Superior temporal gyrus (tissue), 1 donor: Measurements from ENCODE around the gene CDK17.
"Not testable (repeated sequence)": the region's sequence is repeated elsewhere in the genome, so short reads cannot be mapped to it uniquely, and the experiment has no call there.

Experiments
- DNase-seq: peaks from one replicate; pipeline ENCODE4 v3.0.0-alpha.2; 2016; ENCODE audit errors: extremely low spot score

Gene CDK17

DNA sequence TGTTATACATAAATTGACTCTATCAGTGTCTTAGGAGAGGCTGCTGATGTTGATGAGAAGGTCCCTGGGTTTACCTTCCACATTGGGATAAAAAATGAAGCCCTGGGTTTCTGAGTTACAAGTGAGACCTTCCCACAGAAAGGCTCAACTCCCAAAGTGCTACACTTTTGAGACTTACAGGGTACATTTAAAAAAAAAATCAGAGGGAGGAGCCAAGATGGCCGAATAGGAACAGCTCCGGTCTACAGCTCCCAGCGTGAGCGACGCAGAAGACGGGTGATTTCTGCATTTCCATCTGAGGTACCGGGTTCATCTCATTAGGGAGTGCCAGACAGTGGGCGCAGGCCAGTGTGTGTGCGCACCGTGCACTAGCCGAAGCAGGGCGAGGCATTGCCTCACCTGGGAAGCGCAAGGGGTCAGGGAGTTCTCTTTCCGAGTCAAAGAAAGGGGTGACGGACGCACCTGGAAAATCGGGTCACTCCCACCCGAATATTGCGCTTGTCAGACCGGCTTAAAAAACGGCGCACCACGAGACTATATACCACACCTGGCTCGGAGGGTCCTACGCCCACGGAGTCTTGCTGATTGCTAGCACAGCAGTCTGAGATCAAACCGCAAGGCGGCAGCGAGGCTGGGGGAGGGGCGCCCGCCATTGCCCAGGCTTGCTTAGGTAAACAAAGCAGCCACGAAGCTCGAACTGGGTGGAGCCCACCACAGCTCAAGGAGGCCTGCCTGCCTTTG is 84.3 kb downstream of the CDK17 start:
- DNase-seq, result not testable (repeated sequence)

GRCh38 chr12:96314723-96315122 is 85.5 kb downstream of the CDK17 start:
- DNase-seq, result no peak

DNA sequence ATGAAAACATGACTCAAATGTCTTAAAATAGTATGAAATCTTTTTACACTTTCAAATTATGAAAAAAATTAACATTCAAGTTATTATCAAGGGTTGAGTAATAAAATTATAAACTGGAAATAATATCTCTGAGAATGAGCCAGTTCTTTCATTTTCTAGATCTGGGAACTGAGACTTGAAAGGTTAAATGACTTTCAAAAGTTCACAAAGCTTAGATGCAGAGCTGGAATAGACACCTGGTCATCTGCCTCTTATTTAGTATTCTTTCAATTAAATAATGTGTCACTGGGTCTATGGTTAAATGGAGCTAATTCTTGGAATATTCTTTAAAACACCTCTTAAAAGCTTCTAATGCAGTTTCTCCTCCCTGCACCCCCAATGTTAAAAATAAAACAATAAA is 86.6 kb downstream of the CDK17 start:
- no peak for DNase-seq

DNA sequence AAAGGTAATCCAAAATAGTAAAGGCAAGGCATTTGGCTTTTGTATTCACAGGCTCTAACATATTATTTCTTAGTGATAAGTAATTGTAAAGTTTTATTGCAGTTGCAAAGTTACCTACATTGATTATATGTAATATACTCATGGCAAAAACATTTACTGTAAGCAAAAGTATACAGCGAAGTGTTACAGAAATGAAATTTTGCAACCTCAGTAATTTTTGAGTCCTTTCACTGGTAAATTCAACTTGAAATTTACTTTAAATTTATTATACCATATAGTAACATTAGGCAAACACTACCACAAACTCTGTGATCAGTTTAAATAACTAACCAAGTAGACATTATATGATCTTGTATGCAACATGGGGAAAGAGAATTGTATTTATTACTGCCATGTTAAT is 89.0 kb downstream of the CDK17 start:
- DNase-seq, result no peak

DNA sequence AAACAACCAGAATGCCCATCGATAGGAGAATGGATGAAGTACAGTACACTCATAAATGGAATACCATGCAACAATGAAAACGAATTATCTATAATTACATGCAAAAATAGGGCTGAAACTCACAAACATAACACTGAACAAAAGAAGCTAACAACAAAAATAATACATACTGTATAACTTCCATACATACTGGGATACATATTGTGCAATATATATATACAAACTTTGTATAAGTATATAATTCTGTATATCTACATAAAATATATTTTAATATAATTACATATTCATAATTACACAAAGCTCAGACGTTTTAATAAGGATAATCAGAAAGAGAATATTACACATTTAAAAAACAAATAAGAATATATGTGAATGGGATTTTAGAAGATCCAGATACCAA is 90.2 kb downstream of the CDK17 start:
- no peak for DNase-seq

DNA sequence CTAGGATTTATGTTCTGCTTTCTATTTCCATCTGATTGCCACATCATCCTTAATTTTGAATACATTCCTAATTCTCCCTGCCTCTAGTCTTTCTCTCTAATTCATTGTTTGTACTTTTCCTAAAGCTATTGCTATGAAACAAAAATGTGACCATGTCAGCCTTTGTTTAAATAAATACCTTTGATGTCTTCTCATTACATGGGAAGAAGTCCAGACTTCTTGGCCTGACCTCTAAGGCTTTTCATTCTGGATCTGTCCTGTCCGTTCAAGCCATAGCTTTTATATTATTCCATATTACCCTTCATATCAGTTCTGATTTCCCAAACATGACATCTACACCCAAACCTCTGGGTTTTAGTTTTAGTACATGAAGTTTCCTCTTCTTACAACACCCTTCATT is 91.4 kb downstream of the CDK17 start:
- no peak for DNase-seq

DNA sequence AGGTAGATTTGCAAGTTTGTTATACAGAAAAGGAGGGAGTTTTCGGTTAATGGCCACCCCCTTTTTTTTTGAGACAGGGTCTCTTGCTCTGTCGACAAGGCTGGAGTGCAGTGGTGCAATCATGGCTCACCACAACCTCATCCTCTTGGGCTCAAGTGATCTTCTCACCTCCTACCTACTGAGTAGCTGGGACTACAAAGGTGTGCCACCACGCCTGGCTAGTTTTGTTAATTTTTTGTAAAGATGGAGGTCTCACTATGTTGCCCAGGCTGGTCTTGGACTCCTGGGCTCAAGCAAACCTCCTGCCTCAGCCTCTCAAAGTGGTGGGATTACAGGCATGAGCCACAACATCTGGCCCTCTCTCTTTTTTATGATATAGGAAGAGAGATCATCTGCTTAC is 94.6 kb downstream of the CDK17 start:
- no peak for DNase-seq

DNA sequence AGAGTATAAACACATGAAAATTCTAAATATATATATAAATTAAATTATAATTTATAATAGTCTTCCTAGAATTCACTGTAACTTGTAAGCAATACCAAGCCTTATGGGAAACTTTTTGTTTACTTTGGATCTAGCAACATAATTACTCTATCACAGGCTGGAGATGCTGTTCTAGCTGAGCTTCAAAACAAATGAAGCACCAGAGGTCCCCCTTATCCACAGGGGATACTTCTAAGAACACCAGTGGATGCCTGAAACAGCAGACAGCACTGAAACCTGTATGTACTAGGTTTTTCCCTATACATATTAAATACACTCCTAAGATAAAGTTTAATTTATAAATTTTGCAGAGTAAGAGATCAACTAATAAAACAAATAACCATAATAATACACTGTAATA is 96.6 kb downstream of the CDK17 start:
- DNase-seq, result peak; percentile 63

DNA sequence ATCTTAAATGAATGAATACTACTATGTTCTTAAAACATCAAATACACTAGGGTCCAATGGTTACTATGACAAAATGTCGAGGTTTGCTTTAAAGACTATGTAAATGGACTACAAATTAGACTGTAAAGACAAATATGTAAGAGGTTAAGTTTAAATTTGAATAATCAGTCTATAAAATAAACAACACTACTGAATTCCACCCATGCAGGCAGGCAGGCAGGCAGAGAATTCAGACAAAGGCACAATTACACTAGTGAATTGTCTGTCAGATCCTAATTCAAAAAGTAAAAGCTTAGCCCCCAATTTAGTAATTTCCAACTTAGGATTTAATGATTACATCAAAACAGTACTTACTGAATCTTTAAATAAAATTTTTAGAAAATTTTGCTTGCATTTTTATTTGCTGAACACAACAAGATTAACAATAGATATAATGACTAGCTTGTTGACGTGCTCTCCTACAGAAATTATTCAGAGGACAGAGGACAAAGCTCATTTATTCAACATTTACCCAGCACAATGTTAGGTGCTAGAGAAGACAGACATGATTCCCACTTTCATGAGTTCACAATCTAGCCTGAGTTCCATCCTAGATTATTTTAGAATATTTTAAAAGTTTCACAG is 97.4 kb downstream of the CDK17 start:
- peak; percentile 90 for DNase-seq

DNA sequence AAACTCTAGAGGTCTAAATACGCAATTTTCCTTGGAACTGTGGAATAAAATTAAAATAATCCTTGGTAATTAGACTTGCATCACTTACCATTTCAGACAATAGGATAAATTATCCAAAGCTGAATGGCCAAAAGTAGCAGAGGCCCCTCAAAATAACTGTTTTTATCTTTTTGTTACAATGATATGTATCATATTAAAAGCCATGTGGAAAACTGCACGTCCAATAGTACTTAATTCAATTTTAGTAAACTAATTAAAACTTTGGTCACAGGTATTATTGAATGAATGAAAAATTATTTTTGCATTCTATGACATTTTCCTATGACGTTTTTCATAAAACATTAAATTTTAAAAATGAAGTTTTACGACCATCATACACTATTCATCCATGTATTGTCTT is 98.5 kb downstream of the CDK17 start:
- DNase-seq, result no peak

- DNase-seq, result no peak
Observed at GRCh38 chr12:96300064-96300463, 100.2 kb downstream of the CDK17 start.

GRCh38 chr12:96297504-96297903 is 102.7 kb downstream of the CDK17 start:
- no peak for DNase-seq

GRCh38 chr12:96295532-96296160 is 104.6 kb downstream of the CDK17 start:
- no peak for DNase-seq

DNA sequence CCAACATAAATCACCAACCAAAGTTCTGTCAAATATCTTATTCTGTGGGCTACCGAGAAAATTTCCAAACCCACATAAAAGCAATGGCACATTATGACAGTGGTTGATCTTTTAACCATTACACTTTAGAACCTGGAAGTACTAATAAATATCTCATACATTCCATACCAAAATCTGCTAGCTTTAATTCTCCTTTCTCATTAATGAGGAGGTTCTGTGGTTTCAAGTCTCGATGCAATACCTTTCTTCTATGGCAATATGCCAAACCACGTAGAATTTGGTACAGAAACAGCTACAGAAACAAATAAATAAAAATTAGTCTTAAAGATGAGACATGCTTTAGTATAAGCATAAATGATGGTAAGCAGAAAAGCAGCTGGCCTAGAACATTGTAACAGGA is 105.4 kb downstream of the CDK17 start:
- no peak for DNase-seq

- no peak for DNase-seq
Observed at GRCh38 chr12:96293093-96293492, 107.1 kb downstream of the CDK17 start.

DNA sequence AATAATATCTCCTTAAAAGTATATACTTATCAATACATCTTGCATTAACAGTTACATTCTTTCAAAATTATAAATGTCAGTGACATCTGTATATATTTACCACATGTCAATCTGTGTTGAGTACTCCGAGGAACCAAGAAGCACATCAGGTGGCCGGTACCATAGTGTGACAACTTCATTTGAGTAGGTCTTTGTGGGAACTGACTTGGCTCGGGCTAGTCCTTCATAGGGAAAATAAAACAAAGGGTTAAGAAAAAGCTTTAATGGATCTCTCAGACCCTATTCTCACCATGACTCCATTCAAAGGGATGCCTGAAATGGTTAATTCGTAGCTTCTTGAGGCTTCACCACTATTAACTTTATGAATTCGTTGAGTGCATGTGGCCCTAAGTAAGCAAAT is 111.2 kb downstream of the CDK17 start:
- DNase-seq, result no peak

DNA sequence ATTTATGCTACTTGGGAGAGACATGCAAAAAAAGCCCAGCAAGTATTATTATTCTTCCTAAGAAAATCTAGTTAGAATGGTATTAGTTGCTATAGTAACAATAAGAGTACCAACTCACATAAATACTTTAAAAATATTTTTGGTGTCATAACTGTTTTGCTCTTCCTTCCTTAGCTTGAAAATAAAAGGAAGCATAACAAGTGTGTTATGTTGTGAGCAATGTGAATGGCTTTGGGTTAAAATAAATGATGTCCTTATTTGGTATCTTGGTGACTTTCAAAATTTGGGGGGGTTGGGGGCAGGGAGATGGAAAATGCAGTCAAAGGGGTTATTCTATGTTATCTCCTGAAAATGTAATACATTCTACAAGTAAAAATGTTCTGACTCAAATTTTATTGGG is 115.1 kb downstream of the CDK17 start:
- DNase-seq, result no peak

GRCh38 chr12:96274331-96274730 is 125.9 kb downstream of the CDK17 start:
- DNase-seq, result no peak

DNA sequence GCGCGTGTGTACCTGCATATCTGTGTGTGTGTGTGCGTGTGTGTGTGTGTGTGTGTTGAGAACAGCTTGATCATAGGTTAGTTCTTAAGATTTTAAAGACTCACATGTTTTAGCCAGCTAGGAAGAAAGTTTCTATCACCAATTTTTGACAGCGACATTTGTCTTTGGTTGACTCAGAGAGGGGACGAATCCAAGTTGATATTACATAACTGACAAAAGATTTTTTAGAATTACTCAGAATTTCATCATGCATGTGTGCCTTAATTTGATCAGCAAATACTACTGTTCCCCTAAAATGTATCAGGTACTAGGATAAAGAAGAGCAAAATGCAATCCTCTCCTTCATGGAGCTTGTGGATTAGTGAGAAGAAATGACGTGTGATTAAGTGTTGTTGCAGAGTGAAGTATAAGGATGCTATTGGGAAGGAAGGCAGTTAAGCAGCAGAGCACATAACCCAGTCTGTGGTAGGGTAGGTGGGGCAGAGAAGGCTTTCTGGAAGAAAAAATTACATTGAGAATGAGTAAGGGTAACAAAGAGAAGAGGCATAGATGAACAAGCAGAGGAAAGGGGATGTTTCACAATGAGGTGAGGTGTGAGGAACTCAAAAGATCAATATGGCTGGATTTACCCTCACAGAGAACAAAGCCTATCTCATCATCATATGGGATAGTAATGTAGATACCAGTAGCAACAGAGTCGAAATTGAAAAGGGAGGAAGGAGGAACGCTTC is 128.6 kb downstream of the CDK17 start:
- DNase-seq, result no peak

DNA sequence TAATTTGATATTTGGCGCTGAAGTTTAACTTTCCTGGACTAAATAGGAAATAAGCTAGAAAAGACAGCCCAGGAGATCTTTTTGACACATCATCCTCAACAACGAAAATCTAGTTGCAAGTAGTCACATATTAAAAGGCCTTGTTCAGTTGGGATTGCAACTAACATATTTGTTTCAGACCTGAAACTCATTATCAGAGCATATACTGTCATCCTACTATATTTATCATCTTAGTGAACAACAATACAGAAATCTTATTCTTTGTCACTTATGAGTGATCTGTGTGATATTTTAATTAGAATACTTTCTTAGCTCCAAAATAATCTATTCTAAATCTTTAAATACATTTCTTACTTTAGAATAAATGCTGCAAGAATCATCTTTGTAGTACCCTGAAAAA is 134.0 kb downstream of the CDK17 start:
- no peak for DNase-seq

DNA sequence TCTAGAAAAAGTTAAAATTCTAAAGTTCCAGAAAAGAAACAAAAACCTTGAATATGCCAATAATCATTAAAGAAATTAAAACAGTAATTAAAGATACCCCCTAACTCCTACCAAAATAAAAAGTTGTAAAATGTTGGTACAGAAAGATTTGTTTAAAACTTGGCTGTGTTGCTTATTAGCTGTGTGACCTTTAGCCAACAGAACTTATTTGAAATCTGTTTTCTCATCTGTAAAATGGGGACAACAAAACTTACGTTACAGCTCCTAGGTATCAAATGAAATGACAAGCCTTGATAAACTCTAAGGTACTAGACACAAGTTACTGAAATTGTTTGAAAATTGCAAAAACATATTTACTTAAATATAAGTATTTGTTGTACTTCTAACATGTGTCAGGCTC is 134.4 kb downstream of the CDK17 start:
- DNase-seq, result no peak

DNA sequence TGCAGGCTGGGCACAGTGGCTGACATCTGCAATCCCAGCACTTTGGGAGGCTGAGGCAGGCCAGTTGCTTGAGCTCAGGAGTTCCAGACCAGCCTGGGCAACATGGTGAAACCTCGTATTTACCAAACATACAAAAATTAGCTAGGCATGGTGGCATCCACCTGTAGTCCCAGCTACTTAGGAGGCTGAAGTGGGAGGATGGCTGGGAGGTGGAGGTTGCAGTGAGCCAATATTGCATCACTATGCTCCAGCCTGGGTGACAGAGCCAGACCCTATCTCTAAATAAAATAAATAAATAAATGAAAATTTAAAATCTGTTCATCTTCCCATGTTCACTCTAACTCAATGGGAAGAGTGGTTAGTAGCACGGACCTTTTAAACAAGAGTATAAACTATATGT is 134.8 kb downstream of the CDK17 start:
- DNase-seq, result no peak

DNA sequence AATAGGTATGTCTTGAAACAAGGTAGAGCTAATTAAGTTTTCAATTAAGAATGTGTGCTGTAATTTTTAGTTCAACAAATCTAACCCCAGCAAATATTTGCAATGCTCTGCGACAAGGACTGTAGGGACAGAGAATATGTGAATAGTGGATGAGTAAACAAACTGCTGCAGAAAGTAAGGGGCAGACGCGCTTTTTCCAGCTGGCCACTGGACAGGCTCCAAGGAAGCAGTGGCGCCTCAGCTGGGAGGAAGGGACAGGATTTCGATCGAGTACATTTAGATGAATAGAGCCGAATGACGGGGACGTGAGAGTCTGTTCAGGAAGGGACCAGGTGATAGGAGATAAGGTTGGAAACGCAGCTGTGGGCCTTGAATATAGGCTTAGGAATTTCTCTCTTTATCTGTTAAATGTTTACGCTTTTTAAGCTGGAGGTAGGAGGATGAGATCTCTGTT is 136.8 kb downstream of the CDK17 start:
- DNase-seq, result no peak
